HG02588 (cell line): ENCODE measurements around the gene OR5K1.

Source experiments
- ATAC-seq: cut with Tn5 transposase; IDR thresholded peaks from one replicate; pipeline ENCODE4 v1.9.1; 2021; ENCODE audit warnings: mild to moderate bottlenecking, moderate library complexity; ENCODE audit not compliant: unreplicated experiment

The OR5K1 gene

GRCh38 chr3:98462901-98463300 is at the start of gene OR5K1:
Gene OR5K1 (plus strand): TSS chr3:98463201. CDS start chr3:98469577, 6,376 bp downstream.
- no peak for ATAC-seq

- ATAC-seq, result no peak
Measured at GRCh38 chr3:98432575-98432974, 30.4 kb upstream of the OR5K1 start.

GRCh38 chr3:98433764-98434163 is 29.2 kb upstream of the OR5K1 start:
- ATAC-seq, result no peak

- ATAC-seq, result no peak
Measured at GRCh38 chr3:98434412-98434811, 28.6 kb upstream of the OR5K1 start.

- no peak for ATAC-seq
Measured at GRCh38 chr3:98440283-98440682, 22.7 kb upstream of the OR5K1 start.

GRCh38 chr3:98445949-98446406 is 17.0 kb upstream of the OR5K1 start:
- peak; percentile 88 for ATAC-seq

- no peak for ATAC-seq
Measured at GRCh38 chr3:98449606-98450193, 13.3 kb upstream of the OR5K1 start.

- no peak for ATAC-seq
Measured at GRCh38 chr3:98450372-98450771, 12.6 kb upstream of the OR5K1 start.

GRCh38 chr3:98453827-98454226 is 9.2 kb upstream of the OR5K1 start:
- ATAC-seq, result no peak

- no peak for ATAC-seq
Measured at GRCh38 chr3:98454929-98455328, 8.1 kb upstream of the OR5K1 start.

GRCh38 chr3:98457543-98457942 is 5.5 kb upstream of the OR5K1 start:
- ATAC-seq, result no peak

- ATAC-seq, result no peak
Measured at GRCh38 chr3:98460220-98460619, 2.8 kb upstream of the OR5K1 start.

GRCh38 chr3:98482717-98483482 is 19.9 kb downstream of the OR5K1 start:
- ATAC-seq, result no peak

GRCh38 chr3:98483626-98484025 is 20.6 kb downstream of the OR5K1 start:
- ATAC-seq, result no peak

- ATAC-seq, result no peak
Measured at GRCh38 chr3:98497381-98497780, 34.4 kb downstream of the OR5K1 start, which contains the start of gene OR5K2. Gene OR5K2 (plus strand): TSS chr3:98497681. CDS start chr3:98497681, 0 bp downstream.

- ATAC-seq, result no peak
Measured at GRCh38 chr3:98500019-98500418, 37.0 kb downstream of the OR5K1 start.

- no peak for ATAC-seq
Measured at GRCh38 chr3:98501270-98501669, 38.3 kb downstream of the OR5K1 start.

GRCh38 chr3:98501863-98502576 is 39.0 kb downstream of the OR5K1 start:
- no peak for ATAC-seq

- ATAC-seq, result no peak
Measured at GRCh38 chr3:98504539-98504938, 41.5 kb downstream of the OR5K1 start.

- no peak for ATAC-seq
Measured at GRCh38 chr3:98508582-98508981, 45.6 kb downstream of the OR5K1 start.

- no peak for ATAC-seq
Measured at GRCh38 chr3:98512576-98512975, 49.6 kb downstream of the OR5K1 start.

GRCh38 chr3:98513091-98513511 is 50.1 kb downstream of the OR5K1 start:
- ATAC-seq, result no peak
